ENCODE results near the gene KCNAB2. TPM values are rescaled to one million over a fixed set of nuclear protein-coding genes. Genes with fewer than 3 reads are reported as not detected.

KCNAB2 gene
- total and polyA plus RNA-seq, 2 experiments from 2014 or later = 3.9 to 4.8 TPM

GRCh38 chr1:5998906-5999301, 46.8 kb upstream of the KCNAB2 start:
- H3K9me3 ChIP-seq (ENCODE audit: low read depth) = no peaks in the 10 kb centered on the region
- in situ Hi-C loops (cut with MboI) = no loop called here
- no peak overlapping the region for H3K9ac ChIP-seq
- no peaks in the 10 kb centered on the region for H3K36me3 ChIP-seq (ENCODE audit: low read depth)
- no peak for DNase-seq
- H3K4me3 ChIP-seq = no peak overlapping the region
- no peak overlapping the region for H3K27ac ChIP-seq
- no peaks in the 10 kb centered on the region for H3K9me2 ChIP-seq (ENCODE audit: insufficient read depth)
- no peaks in the 10 kb centered on the region for H3K79me2 ChIP-seq (ENCODE audit: insufficient read depth)
- H3K4me2 ChIP-seq (ENCODE audit: unreplicated experiment) = no peak overlapping the region
- no peaks in the 10 kb centered on the region for H4K20me1 ChIP-seq (ENCODE audit: insufficient read depth)
- H3F3A ChIP-seq (ENCODE audit: insufficient read depth) = no peaks in the 10 kb centered on the region
- H3K4me1 ChIP-seq (ENCODE audit: insufficient read depth) = no peaks in the 10 kb centered on the region
- TF ChIP-seq EZH2phosphoT487 (IDR thresholded peaks at IDR 0.05; ENCODE audit: insufficient read depth, low read depth) (no peak), EZH2 (IDR thresholded peaks at IDR 0.05; ENCODE audit: insufficient read depth, poor library complexity, severe bottlenecking) (no peak)
- no peaks in the 10 kb centered on the region for H3K27me3 ChIP-seq (replicated peaks; ENCODE audit: insufficient read depth)
- no peak overlapping the region for H2AFZ ChIP-seq
- WGBS, 2 experiments (ENCODE audit: low coverage in 1 of 2, low lambda C conversion rate in 2 of 2, missing lambda C conversion rate in 2 of 2) = 95 to 96% methylated on average over 19 of the region's 19 CpGs

- TF ChIP-seq EZH2 (IDR thresholded peaks at IDR 0.05; ENCODE audit: insufficient read depth, poor library complexity, severe bottlenecking) = no peak
- TF ChIP-seq EZH2phosphoT487 (IDR thresholded peaks at IDR 0.05; ENCODE audit: insufficient read depth, low read depth) = no peak
- H4K20me1 ChIP-seq (ENCODE audit: insufficient read depth) = no peaks in the 10 kb centered on the region
- H3K27ac ChIP-seq = no peak overlapping the region
- no peaks in the 10 kb centered on the region for H3K4me1 ChIP-seq (ENCODE audit: insufficient read depth)
- no peaks in the 10 kb centered on the region for H3F3A ChIP-seq (ENCODE audit: insufficient read depth)
- H3K4me2 ChIP-seq (ENCODE audit: unreplicated experiment) = no peak overlapping the region
- H3K79me2 ChIP-seq (ENCODE audit: insufficient read depth) = no peaks in the 10 kb centered on the region
- H3K36me3 ChIP-seq (ENCODE audit: low read depth) = no peaks in the 10 kb centered on the region
- H3K9me3 ChIP-seq (ENCODE audit: low read depth) = no peaks in the 10 kb centered on the region
- no peak overlapping the region for H2AFZ ChIP-seq
- H3K4me3 ChIP-seq = no peak overlapping the region
- 89 to 95% methylated on average over 25 to 28 of the region's 28 CpGs for WGBS, 2 experiments (ENCODE audit: low coverage in 1 of 2, low lambda C conversion rate in 2 of 2, missing lambda C conversion rate in 2 of 2)
- no peaks in the 10 kb centered on the region for H3K9me2 ChIP-seq (ENCODE audit: insufficient read depth)
- in situ Hi-C loops (cut with MboI) = no loop called here
- no peak overlapping the region for H3K9ac ChIP-seq
- no peak for DNase-seq
- no peaks in the 10 kb centered on the region for H3K27me3 ChIP-seq (replicated peaks; ENCODE audit: insufficient read depth)
Measured at GRCh38 chr1:5999711-6000443, 45.8 kb upstream of the KCNAB2 start.

GRCh38 chr1:6000444-6001288, 45.0 kb upstream of the KCNAB2 start:
- Histone ChIP-seq H3K4me2 (ENCODE audit: unreplicated experiment) (no peak overlapping the region), H3K4me3 (no peak overlapping the region), H3K79me2 (ENCODE audit: insufficient read depth) (no peaks in the 10 kb centered on the region), H3F3A (ENCODE audit: insufficient read depth) (no peaks in the 10 kb centered on the region), H2AFZ (no peak overlapping the region), H3K4me1 (ENCODE audit: insufficient read depth) (no peaks in the 10 kb centered on the region), H3K9me3 (ENCODE audit: low read depth) (no peaks in the 10 kb centered on the region), H3K9ac (no peak overlapping the region), H3K27me3 (replicated peaks; ENCODE audit: insufficient read depth) (no peaks in the 10 kb centered on the region), H4K20me1 (ENCODE audit: insufficient read depth) (no peaks in the 10 kb centered on the region), H3K36me3 (ENCODE audit: low read depth) (no peaks in the 10 kb centered on the region), H3K9me2 (ENCODE audit: insufficient read depth) (no peaks in the 10 kb centered on the region), H3K27ac (no peak overlapping the region)
- WGBS, 2 experiments (ENCODE audit: low coverage in 1 of 2, low lambda C conversion rate in 2 of 2, missing lambda C conversion rate in 2 of 2) = 88 to 91% methylated on average over 16 to 17 of the region's 17 CpGs
- TF ChIP-seq EZH2phosphoT487 (IDR thresholded peaks at IDR 0.05; ENCODE audit: insufficient read depth, low read depth) (no peak), EZH2 (IDR thresholded peaks at IDR 0.05; ENCODE audit: insufficient read depth, poor library complexity, severe bottlenecking) (no peak)
- in situ Hi-C loops (cut with MboI) = no loop called here
- DNase-seq = no peak

GRCh38 chr1:6001992-6002576, 43.6 kb upstream of the KCNAB2 start:
- Histone ChIP-seq H3K9me2 (ENCODE audit: insufficient read depth) (no peaks in the 10 kb centered on the region), H3K27ac (no peak overlapping the region), H4K20me1 (ENCODE audit: insufficient read depth) (no peaks in the 10 kb centered on the region), H3K9ac (no peak overlapping the region), H3F3A (ENCODE audit: insufficient read depth) (no peaks in the 10 kb centered on the region), H3K4me1 (ENCODE audit: insufficient read depth) (no peaks in the 10 kb centered on the region), H3K9me3 (ENCODE audit: low read depth) (no peaks in the 10 kb centered on the region), H3K4me3 (no peak overlapping the region), H3K36me3 (ENCODE audit: low read depth) (no peaks in the 10 kb centered on the region), H3K27me3 (replicated peaks; ENCODE audit: insufficient read depth) (no peaks in the 10 kb centered on the region), H3K4me2 (ENCODE audit: unreplicated experiment) (no peak overlapping the region), H3K79me2 (ENCODE audit: insufficient read depth) (no peaks in the 10 kb centered on the region), H2AFZ (no peak overlapping the region)
- DNase-seq = no peak
- 70 to 71% methylated on average over 13 of the region's 13 CpGs for WGBS, 2 experiments (ENCODE audit: low coverage in 1 of 2, low lambda C conversion rate in 2 of 2, missing lambda C conversion rate in 2 of 2)
- TF ChIP-seq EZH2phosphoT487 (IDR thresholded peaks at IDR 0.05; ENCODE audit: insufficient read depth, low read depth) = no peak
- TF ChIP-seq EZH2 (IDR thresholded peaks at IDR 0.05; ENCODE audit: insufficient read depth, poor library complexity, severe bottlenecking) = no peak
- in situ Hi-C loops (cut with MboI) = no loop called here

Data from GM23248 (cell line).